GM12801 (cell line): Measurements from ENCODE around the gene TNFAIP8L1.

Source experiments
- CTCF ChIP-seq: IDR thresholded peaks from one replicate; pipeline ENCODE4 v1.5.1; 2011; ENCODE audit warnings: control low read depth; ENCODE audit not compliant: insufficient read length; ENCODE audit errors: extremely low read depth

The TNFAIP8L1 gene

GRCh38 chr19:4596033-4596904, 43.0 kb upstream of the TNFAIP8L1 start:
- TF ChIP-seq CTCF: no peak

DNA sequence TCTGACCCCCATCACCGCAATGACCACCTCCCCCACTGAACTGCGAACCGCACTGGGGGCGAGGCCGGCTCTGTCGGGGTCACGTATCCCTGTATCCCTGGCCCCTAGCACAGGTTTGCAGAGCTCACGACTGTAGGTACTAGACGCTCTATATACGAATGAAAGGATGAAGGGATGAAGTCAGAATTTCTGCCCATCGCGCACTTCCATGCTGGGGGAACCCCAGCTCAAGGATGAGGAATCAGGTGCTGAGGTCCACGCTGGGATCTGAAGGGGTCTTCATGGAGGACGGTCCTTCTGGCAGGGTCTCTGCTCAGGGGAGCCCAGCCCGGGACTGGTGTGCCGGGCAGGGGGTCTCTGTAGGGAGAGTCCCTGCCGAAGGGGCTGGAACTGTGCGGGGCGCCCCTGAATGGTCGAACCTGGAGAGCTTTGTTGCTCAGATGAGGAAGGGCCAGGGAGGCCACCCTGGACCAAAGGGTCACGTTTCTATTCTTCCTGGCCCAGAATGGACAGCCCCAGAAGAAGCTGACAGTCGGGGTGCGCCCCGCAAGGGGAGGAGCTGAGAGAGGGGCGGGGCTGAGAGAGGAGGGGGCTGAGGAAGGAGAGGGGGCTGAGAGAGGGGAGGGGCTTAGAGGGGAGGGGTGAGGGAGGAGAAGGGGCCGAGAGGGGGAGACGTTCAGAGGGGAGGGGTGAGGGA, 41.9 kb upstream of the TNFAIP8L1 start:
- TF ChIP-seq CTCF: no peak

DNA sequence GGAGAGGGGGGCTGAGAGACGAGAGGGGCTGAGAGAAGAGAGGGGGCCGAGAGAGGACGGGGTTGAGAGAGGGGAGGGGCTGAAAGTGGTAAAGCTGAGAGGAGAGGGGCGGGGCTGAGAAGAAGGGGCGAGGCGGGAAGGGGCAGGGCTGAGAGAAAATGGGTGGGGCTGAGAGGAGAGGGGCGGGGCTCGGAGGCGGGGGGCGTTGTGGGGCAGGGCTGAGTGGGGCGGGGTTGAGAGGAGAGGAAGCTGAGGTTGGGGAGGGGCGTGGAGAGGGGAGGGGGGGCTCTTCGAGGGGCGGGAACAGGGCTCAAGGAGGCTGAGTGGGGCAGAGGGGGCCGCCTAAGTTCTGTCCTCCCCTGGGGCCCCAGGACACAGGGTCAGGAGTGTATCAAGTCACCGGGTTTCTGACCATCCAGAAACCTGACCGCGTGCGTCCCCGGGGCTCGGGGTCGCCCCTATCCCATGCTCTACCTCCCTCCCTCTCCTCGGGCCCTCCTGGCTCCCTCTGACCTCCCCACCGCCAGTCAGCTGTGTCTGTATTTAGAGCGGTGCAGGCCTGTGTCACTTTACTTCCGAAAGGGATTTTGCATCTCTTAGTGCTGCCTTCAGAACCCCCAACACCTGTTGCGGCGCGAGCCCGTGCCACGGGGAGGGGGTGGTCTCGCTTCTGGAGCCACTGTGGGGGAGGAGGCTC, 41.2 kb upstream of the TNFAIP8L1 start:
- TF ChIP-seq CTCF: no peak

GRCh38 chr19:4598712-4599111, 40.6 kb upstream of the TNFAIP8L1 start:
- TF ChIP-seq CTCF: no peak

DNA sequence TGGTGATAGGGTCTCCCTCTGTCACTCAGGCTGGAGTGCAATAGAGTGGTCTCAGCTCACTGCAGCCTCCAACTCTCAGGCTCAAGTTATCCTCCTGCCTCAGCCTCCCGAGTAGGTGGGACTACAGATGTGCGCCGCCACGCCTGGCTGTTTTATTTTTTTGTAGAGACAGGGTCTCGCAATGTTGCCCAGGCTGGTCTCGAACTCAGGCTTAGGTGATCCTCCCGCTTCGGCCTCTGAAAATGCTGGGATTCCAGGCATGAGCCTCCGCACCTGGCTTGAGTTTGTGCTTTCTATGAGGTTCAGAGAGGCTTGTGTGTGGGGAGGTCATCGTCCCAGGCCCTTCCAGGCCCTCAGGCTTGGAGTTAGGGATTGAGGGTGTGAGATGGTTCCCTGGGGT, 39.2 kb upstream of the TNFAIP8L1 start:
- TF ChIP-seq CTCF: no peak

DNA sequence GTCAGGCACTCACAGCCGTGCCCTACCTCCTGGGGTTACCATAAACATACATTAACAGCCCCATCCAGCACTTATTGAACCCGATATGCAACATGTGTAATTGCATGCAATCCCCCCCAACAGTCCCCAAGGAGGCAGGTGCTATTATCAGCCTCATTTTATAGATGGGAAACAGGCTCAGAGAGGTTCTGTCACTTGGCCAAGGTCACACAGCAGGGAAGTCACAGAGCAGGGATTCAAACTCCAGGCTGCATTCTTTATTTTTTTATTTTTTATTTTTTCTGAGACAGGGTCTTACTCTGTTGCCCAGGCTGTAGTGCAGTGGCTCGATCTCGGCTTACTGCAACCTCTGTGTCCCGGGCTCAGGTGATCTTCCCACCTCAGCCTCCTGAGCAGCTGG, 38.4 kb upstream of the TNFAIP8L1 start:
- no peak for TF ChIP-seq CTCF

DNA sequence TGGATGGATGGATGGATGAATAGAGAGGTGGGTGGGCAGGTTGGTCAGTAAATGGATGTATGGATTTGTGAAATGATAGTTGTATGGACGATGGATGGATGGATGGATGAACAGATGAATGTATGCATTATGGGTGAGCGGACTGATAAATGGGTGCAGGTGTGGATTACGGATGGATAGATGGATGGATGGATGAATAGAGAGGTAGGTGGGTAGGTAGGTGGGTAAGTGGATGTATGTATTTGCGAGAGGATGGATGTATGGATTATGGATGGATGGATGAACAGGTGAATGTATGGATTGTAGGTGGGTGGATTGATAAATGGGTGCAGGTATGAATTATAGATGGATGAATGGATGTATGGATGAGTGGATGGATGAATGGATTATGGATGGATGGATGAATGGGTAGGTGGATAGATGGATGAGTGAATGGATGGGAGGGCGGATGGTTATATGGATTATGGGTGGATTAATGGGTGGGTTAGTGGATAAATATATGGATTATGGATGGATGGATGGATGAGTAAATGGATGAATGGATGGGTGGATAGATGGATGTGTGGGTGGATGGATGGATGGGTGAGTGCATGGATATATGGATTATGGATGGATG, 37.0 kb upstream of the TNFAIP8L1 start:
- TF ChIP-seq CTCF: no peak
